Jurkat, Clone E6-1 (cell line): Measurements from ENCODE around the gene HCK.

ENCODE experiments used
- DNase-seq: peaks from one replicate; pipeline ENCODE4 v3.0.0-alpha.2; 2011; ENCODE audit warnings: low read depth, low spot score
- H3K4me3 ChIP-seq: 2 replicates; pipeline ENCODE4 v1.5.1; 2011; ENCODE audit warnings: mild to moderate bottlenecking, low read length, control low read depth, moderate library complexity

Gene HCK

DNA sequence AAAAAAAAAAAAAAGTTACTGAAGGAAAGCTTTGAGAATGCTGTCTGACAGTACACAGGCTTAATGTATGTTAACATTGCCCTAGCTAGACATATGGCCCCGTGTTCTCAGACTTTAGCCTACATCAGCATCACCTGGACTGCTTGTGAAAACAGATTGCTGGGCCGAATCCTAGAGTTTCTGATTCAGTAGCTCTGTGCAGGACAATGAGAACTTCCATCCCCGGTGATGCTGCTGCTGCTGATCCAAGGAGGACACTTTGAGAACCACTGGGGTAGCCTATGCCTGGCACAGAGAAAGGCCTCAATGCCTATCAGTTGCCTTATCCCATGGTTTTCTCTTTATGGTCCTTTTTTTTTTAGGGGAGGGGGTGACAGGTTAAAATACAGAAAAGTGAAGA, 1.6 kb downstream of the HCK start:
- no peak overlapping the region for H3K4me3 ChIP-seq
- no peak for DNase-seq

- DNase-seq: no peak
- no peak overlapping the region for H3K4me3 ChIP-seq
These were observed 4.9 kb downstream of the HCK start for GRCh38 chr20:32056708-32057483.

- no peak for DNase-seq
- no peak overlapping the region for H3K4me3 ChIP-seq
These were observed 5.7 kb downstream of the HCK start for GRCh38 chr20:32057656-32058184.

DNA sequence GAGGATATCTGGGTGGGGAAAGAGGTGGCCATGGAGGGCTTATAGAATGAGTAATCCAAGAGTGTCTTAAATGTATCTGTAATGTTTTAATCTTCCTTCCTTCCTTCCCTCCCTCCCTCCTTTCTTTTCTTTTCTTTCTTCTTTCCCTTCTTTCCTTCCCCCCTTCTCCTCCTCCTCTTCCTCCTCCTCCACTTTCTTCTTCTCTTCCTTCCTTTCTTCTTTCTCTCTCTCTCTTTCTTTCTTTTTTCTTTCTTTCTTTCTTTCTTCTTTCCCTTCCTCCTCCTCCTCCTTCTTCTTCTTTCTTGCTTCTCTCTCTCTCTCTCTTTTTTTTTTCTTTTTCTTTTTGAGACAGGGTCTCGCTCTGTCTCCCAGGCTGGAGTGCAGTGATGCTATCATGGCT, 7.1 kb downstream of the HCK start:
- no peak overlapping the region for H3K4me3 ChIP-seq
- no peak for DNase-seq

- H3K4me3 ChIP-seq: no peak overlapping the region
- no peak for DNase-seq
These were observed 10.7 kb downstream of the HCK start for GRCh38 chr20:32062776-32063170.

DNA sequence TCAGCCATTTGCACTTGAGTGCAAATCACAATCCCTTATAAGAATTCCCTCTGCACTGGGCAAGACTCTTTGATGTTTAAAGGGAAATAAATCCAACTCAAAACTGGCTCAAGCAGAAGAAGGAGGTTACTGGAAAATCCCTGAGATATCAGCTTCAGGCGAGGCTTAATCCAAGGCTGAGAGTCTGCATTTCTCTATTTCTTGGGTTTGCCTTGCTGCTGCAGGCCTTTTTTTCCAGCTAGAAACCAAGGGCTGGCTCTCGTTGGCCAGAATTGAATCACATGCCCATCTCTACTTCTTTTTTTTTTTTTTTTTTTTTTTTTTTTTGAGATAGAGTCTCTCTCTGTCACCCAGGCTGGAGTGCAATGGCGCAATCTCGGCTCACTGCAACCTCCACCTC, 11.7 kb downstream of the HCK start:
- no peak for DNase-seq

GRCh38 chr20:32064667-32065066, 12.6 kb downstream of the HCK start:
- no peak for DNase-seq
- H3K4me3 ChIP-seq: no peak overlapping the region

More for the DNA sequence above, 11.7 kb downstream of the HCK start:
- no peak overlapping the region for H3K4me3 ChIP-seq

DNA sequence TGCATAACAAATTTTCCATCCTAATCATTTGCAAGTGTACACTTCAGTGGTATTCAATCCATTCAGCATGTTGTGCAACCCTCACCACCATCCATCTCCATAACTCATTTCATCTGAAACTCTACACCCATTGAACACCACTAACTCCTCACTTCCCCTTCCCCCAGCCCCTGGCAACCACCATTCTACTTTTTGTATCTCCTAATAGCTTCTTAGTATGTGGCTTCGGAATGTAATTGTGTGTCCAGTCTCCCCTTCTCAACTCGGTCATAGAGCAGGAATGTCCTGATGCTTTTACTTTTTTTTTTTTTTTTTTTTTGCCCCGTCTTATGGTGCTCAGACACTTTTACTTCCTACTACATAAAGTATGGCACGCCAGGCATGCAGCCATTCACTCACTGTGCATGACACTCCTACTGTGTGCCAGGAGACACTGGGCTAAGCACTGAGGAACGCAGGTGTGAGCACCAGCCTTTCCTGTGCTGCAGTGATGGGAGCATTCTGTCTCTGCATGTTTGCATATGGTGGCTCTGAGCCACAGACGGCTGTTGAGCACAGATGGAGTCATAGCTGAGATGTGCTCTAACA, 15.3 kb downstream of the HCK start:
- DNase-seq: no peak
- H3K4me3 ChIP-seq: no peak overlapping the region

GRCh38 chr20:32068174-32068573, 16.1 kb downstream of the HCK start:
- DNase-seq: no peak
- H3K4me3 ChIP-seq: no peak overlapping the region

DNA sequence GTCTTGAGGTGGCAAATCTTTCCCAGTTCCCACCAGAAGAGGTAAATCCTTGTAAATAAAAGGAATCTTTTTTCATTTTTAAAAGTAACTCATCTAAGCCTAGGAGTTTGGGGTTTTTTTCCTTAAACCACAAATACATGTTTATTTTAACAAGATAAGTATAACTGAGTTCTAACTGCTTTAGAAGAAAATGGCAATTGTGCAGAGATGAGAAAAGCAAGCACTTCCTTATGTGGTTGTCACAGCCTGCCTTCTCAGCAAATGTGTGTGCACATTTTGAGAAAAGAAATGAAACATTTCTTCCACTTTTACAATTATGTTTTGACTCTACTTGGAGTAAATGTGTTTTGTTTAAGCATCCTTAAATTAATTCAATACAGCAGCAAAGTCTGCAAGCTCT, 17.7 kb downstream of the HCK start:
- no peak overlapping the region for H3K4me3 ChIP-seq
- no peak for DNase-seq

DNA sequence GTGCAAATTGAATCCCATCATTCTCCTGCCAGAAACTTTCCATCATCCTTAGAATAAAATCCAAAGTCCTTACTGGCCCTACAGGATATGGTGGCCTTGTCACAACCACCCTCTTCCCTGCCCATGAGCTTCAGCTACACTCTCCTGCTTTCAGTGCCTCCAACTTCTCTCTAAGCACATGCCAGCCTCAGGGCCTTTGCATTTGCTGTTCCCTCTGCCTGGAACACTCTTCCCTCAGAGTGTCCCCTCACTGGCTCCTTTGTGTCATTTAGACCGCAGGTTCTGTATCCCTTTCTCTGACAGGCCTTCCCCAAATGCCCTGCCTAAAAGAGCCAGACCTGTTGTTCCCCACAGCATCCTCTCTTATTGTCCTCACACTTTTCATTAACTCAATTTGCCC, 18.2 kb downstream of the HCK start:
- no peak overlapping the region for H3K4me3 ChIP-seq
- DNase-seq: no peak

DNA sequence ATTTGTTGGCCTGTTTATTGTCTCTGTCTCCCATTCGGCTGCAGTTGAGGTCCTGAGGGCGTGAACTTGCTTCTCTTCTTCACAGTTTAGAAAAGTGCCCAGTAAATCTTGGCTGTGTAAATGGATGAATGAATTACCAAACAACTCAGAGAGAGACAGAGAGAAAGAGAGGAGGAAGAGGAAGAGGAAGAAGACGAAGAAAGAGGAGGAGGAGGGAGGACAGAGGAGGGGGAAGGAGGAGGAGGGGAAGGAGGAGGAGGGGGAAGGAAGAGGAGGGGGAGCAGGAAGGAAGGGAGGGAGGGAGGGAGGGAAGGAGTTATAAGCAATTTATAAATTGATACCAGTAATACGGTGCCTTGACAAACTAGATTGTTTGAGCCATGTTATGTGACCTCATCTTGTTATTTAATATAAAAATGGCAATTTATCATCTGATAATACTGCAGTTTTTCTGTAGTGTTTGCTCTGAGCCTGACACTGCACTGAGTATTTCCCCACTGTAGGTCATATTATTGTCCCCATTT, 18.7 kb downstream of the HCK start:
- no peak overlapping the region for H3K4me3 ChIP-seq
- no peak for DNase-seq

GRCh38 chr20:32071395-32072167, 19.5 kb downstream of the HCK start:
- H3K4me3 ChIP-seq: no peak overlapping the region
- DNase-seq: no peak

DNA sequence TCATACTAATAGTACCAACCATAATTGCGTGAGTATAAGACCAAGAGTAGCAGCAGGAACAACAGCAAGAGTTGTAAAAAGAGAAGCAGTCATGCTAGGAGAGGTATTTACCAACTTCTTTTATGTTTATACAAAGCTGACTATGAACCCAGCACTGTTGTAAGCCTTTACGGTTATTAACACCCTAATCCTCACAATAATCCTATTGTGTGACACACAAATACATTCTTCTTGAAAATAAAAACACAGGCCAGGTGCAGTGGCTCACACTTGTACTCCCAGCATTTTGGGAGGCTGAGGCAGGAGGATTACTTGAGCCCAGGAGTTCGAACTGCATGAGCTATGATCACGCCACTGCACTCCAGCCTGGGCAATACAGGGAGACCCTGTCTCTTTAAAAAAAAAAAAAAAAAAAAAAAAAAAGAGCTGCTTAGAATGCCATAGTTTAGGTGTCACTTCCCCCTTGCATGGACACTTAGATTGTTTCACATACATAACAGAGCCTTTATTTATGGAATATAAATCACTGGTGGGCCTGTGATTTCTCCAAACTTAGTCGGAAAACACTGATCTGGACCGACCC, 20.2 kb downstream of the HCK start:
- H3K4me3 ChIP-seq: no peak overlapping the region

DNA sequence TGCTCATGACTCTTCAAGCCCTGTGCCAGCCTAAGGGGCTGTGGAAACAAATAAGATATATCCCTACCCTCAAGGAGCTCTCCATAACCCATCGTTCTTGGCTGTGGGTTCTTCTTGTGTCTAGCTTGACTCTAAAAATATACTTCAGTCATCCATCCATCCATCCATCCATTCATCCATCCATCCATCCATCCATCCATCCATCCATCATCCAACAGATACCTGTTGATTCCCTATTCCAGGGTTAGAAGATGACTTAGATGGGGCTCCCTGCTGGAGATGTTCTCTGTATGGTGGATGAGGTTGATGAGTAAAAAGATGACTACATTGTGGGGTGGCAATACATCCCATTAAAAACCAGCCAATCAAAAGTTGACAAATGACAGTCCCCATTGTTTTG, 23.5 kb downstream of the HCK start:
- no peak for DNase-seq
- H3K4me3 ChIP-seq: no peak overlapping the region

More for the DNA sequence above, 20.2 kb downstream of the HCK start:
- no peak for DNase-seq

- DNase-seq: no peak
- H3K4me3 ChIP-seq: no peak overlapping the region
These were observed 25.1 kb downstream of the HCK start for GRCh38 chr20:32077190-32077589.

DNA sequence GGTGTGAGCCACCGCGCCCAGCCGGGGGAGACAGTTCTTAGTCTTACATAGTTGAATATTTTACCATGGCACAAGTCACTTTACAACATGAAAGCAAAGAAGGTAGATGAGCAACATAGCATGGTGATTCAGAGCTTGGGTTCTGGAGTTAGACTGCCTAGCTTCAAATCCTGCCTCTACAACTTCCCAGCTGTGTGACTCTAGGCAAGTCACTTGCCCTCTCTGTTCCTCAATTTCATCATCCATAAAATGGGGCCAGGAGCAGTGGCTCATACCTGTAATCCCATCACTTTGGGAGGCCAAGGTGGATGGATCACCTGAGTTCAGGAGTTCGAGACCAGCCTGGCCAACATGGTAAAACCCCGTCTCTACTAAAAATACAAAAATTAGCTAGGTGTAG, 26.3 kb downstream of the HCK start:
- no peak for DNase-seq
- H3K4me3 ChIP-seq: no peak overlapping the region

GRCh38 chr20:32078791-32079190, 26.7 kb downstream of the HCK start:
- peak; percentile 34 for DNase-seq

DNA sequence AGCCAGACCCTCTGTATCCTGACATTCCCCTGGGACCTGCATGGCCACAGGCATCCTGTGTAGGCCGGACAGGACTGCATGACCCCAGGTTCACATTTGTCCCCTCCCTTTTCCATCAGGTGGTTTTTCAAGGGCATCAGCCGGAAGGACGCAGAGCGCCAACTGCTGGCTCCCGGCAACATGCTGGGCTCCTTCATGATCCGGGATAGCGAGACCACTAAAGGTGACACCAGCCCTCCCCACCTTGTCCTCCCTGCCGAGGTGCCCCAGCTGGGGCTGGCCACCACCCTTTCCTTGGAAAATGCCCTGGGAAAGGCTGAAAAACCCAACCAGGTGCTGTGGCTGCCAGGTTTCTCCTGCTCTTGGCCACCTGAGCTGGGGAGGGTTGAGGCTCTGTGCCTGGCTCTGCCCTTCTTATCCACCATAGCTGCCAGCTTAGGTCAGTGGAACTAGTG, 27.6 kb downstream of the HCK start:
- DNase-seq: no peak
- H3K4me3 ChIP-seq: no peak overlapping the region

More at GRCh38 chr20:32078791-32079190, 26.7 kb downstream of the HCK start:
- H3K4me3 ChIP-seq: no peak overlapping the region
